Measurements from ENCODE around the gene CHRM2.

The CHRM2 gene

DNA sequence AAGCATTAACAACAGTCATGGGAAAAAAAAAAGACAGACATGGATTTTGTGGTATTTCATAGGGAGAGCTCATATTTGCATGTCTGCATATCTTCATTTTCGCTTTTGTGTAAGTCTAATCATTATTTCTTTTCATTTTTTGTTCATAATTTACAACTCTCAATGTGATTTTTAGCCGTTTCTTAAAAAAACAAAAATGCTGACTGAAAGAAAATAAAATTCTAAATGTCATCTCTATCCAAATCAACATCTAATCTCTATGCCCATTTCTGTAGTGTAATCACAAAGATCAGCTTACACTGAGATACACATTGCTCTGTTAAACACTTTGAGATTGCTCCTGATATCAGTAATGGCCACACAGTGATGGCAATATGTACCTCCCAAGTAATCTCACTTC is 29.2 kb downstream of the CHRM2 start:
- no peak for DNase-seq

DNA sequence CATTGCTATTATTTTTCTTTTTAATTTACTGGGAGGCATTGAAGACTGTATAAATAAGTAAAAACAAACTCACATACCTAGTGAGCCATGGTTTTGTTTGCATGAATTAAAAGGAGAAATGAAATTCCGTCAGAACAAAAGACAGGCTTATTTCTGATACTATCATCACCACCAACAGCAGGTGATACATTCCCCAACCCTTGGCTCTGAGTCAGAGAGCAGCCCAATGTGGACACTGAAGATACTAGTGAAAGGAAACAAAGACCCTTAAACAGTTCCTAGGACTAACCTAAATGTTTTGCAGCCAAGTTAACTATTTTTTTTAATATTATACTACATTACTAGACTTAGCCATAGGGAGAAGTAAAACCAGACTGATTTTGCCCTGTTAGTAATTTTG is 31.6 kb downstream of the CHRM2 start:
- no peak for DNase-seq

- no peak for DNase-seq
These were observed 42.3 kb downstream of the CHRM2 start for GRCh38 chr7:136910771-136911170.

GRCh38 chr7:136911344-136911743 is 42.9 kb downstream of the CHRM2 start:
- no peak for DNase-seq

- no peak for DNase-seq
These were observed 43.9 kb downstream of the CHRM2 start for GRCh38 chr7:136912339-136912738.

- no peak for DNase-seq
These were observed 45.6 kb downstream of the CHRM2 start for GRCh38 chr7:136914016-136914415.

DNA sequence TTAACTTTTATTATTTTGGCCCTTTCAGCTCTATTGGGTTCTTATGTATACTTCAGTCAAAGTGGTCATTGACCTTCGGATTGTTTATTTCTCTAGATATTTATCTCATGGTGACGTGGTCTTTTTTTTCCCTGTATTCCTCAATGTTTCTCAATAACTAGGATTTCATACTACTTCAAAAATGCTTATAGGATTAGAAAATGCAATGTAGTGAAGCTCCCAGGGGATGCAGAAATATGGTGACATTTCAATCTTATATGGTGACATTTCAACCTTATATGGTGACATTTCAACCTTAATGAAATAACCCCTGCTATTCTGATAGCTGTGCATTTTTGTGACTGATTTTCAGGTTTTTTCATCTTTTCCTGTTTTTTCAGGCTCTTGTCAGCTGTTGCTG is 51.4 kb downstream of the CHRM2 start:
- DNase-seq = no peak

GRCh38 chr7:136923111-136923667 is 54.7 kb downstream of the CHRM2 start:
- DNase-seq = no peak

- no peak for DNase-seq
These were observed 56.6 kb downstream of the CHRM2 start for GRCh38 chr7:136925044-136925443.

DNA sequence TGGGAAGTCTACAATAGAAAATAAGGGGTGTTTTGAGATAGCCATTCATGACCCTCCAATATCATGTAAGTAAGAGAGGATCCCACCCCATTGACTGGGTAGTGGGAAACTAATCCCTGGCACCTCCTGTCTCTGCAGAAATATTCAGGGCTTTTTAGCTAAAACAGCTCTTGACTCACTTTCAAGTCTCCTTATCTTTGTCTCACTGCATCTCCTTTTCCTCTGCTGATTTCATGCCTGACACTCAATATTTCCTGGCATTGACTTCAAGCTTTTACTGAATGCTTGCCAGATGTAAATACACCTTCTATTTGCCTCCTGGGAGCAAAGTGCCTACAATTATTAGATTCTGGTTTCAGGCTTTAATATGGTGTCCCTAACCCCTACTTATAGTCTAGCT is 57.1 kb downstream of the CHRM2 start:
- DNase-seq = no peak

GRCh38 chr7:136931169-136931867 is 62.9 kb downstream of the CHRM2 start:
- no peak for DNase-seq

- DNase-seq = no peak
These were observed 69.0 kb downstream of the CHRM2 start for GRCh38 chr7:136937436-136937835.

DNA sequence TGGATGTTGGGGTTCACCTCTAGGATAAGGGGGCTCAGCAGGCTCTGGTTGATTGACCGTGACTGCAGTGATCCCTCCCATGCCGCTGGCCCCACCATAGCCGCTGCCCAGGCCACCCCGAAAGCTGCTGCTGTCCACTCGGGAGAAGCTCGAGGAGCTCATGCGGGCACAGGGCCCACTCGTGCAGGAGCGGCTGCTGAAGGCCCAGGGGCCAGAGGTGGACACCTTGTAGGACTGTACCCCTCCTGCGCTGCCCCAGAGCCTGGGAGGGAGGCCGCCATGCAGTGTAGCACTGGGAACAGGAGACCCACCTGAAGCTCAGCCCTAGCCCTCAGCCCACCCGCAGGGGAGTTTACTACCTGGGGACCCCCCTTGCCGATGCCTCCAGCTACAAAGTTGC is 70.0 kb downstream of the CHRM2 start:
- DNase-seq = no peak

- DNase-seq = no peak
These were observed 71.7 kb downstream of the CHRM2 start for GRCh38 chr7:136940122-136940521.

- DNase-seq = no peak
These were observed 72.5 kb downstream of the CHRM2 start for GRCh38 chr7:136940917-136941316.

DNA sequence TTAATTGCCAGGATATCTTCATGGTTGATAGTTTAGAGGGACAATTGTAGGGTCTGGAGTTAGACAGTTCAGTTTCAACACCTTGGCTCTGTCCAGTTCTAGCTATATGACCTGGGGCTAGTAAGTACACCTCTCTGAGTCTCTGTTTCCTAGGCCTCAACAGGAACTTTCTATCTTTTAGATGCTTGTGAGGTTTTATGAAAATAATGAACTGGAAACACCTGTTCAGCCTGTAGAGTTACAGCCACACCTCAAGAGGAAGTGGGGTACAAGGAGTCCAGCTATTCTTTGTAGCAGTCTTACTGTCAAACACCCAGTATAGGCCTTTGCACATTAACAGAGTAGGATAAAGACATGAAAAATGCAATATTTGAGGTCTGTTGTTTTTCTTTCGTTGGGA is 73.4 kb downstream of the CHRM2 start:
- DNase-seq = no peak

DNA sequence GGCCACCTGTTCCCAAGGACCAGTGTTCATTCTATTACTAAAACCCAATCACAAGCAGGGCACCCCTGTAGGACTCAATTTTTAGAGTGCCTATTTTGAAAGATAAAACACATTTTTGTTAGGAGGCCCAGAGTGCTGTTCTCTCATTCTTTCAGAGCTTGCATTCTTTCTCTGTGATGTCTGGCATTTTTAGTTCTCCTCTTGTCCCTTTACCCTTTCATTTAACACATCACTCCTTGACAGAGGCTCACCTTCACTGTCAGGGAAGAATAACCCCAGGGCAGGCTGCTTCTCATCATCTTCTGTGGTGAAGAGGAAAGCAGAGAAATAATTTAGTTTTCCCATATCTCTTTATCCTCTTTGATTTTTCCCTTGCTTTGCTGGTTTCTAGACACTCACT is 73.9 kb downstream of the CHRM2 start:
- no peak for DNase-seq

GRCh38 chr7:136942994-136943393 is 74.5 kb downstream of the CHRM2 start:
- DNase-seq = no peak

DNA sequence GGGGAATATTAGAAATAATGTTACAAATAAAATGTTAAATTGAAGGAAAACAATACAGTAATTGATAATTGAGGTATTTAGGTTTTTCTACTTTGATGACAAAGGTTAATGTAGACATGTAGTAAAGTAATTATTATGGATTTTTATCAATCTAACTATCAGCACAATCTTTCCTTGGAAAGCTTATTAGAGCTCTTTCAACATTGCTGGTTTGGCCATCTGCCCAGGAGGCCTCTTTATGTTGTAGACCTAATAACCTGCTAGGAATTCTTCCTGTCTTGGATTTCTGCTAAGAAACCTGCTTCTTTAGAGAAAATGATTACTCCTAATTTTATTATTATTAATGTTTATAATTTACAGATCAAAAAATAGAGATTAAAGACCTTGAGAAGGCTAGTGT is 78.9 kb downstream of the CHRM2 start:
- DNase-seq = no peak

DNA sequence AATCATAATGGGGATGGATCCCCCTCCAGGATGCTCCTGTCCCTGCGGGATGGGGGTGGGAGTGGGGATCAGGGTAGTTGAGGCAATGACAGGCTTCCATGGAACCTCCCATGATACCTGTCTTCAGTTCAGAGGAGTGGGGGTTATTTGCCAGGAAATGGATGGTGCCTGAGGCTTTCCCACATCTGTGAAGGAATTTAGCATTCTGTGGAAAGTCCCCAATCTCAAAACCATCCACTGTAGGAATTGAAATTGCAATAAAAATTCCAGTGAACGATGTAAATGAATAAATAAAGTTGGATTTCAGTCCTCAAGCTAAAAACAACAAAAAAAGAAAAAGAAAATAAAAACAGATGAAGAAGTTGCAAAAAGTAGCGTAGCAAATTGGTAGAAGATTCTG is 81.9 kb downstream of the CHRM2 start:
- DNase-seq = no peak

DNA sequence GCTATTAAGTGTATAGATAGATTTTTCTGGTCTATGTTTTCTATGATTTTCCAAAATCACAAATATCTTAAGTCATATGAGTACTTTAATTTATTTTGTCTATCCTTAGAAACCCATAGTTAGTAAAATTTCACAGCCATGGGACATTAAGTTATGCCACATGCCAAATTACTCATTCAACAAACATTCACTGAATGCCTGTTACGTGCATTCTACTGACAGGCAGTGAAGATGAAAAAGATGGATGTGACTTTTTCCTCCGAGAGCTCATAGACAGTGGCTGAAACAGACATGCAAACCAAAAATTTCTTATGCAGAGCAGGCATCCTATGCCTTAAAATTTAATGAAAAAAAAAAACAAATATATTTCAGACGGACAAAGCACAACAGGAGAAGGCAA is 84.9 kb downstream of the CHRM2 start:
- no peak for DNase-seq

DNA sequence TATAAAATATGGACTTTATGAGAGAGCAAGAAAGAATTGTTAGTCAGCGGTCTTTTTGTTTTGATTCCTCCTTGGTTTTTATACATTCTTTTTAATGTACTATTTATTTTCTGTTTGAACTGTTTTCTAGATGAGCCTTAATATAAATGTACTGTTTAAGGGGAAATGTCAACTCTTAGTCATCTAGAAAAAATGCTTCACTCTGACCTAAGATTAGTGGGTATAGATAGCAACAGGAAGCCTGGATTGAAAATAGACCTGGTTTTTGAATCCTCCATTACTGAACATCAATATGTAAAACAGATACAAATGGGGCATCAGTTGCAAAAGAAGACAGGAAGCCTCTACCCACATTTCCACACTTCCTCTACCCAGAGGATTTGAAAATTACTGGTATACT is 87.8 kb downstream of the CHRM2 start:
- no peak for DNase-seq

DNA sequence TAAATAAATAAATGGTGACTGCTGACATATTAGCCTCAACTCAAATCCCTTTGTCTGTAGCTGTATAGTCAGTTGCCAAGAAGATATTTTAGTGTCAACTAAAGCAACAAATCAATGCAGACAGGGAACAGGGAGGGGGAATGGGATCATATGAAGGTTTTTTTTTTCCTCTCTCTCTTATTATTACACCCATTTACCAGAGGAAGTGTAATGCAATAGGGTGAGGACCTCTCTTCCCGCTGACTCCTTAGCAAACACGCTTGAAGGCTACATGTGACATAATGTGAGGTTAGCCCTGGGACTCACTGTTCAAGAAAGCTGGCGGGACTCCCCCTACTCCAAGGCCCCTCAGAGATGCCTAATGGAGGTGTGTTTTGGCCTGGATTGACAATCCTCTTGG is 88.2 kb downstream of the CHRM2 start:
- no peak for DNase-seq

GRCh38 chr7:136957391-136957790 is 88.9 kb downstream of the CHRM2 start:
- DNase-seq = no peak

- no peak for DNase-seq
These were observed 89.6 kb downstream of the CHRM2 start for GRCh38 chr7:136958016-136958415.

Measured in stimulated activated CD4-positive, alpha-beta T cell treated with anti-CD3 and anti-CD28 coated beads, Interleukin-1b, Interleukin-23, amount 100 ng/mL, for 48 hours (primary cell).